ENCODE measurements around the gene SEC14L3.

The SEC14L3 gene

GRCh38 chr22:30436196-30436595, 35.6 kb downstream of the SEC14L3 start:
- Histone ChIP-seq H3K4me3 (ENCODE audit: insufficient read depth, low read length, poor library complexity, severe bottlenecking) (peak overlapping the region; percentile 41), H4K20me1 (ENCODE audit: low read depth, low read length) (no peaks in the 10 kb centered on the region), H3K36me3 (ENCODE audit: low read length) (no peaks in the 10 kb centered on the region), H2AFZ (ENCODE audit: low read depth, low read length, severe bottlenecking) (peak overlapping the region; percentile 83), H3K27me3 (ENCODE audit: low read length) (no peaks in the 10 kb centered on the region), H3K4me2 (ENCODE audit: low read depth, low read length, poor library complexity, severe bottlenecking) (peak overlapping the region; percentile 55), H3K27ac (ENCODE audit: low read depth, low read length) (peak overlapping the region; percentile 37; the same call in 1 of the 2 replicates), H3K9me3 (ENCODE audit: insufficient read depth, low read length) (no peaks in the 10 kb centered on the region), H3K79me2 (ENCODE audit: insufficient read depth, low read length) (no peaks in the 10 kb centered on the region), H3K9ac (ENCODE audit: low read length) (peak overlapping the region; percentile 27; the same call in 1 of the 2 replicates), H3K9me2 (replicated peaks; ENCODE audit: insufficient read depth, low read length) (no peaks in the 10 kb centered on the region), H3F3A (ENCODE audit: insufficient read depth) (peaks cover 11% of the 10 kb centered on the region)
- no peak for TF ChIP-seq CTCF (IDR thresholded peaks at IDR 0.05; ENCODE audit: insufficient read depth, low read length, poor library complexity, severe bottlenecking)
- no peak for TF ChIP-seq EZH2phosphoT487 (conservative IDR thresholded peaks at IDR 0.05; ENCODE audit: low read length)

GRCh38 chr22:30435674-30436126, 36.1 kb downstream of the SEC14L3 start:
- TF ChIP-seq EZH2phosphoT487 (conservative IDR thresholded peaks at IDR 0.05; ENCODE audit: low read length) (no peak), CTCF (IDR thresholded peaks at IDR 0.05; ENCODE audit: insufficient read depth, low read length, poor library complexity, severe bottlenecking) (no peak)
- Histone ChIP-seq H3F3A (ENCODE audit: insufficient read depth) (peaks cover 11% of the 10 kb centered on the region), H4K20me1 (ENCODE audit: low read depth, low read length) (no peaks in the 10 kb centered on the region), H3K79me2 (ENCODE audit: insufficient read depth, low read length) (no peaks in the 10 kb centered on the region), H3K9me3 (ENCODE audit: insufficient read depth, low read length) (no peaks in the 10 kb centered on the region), H3K4me2 (ENCODE audit: low read depth, low read length, poor library complexity, severe bottlenecking) (peak overlapping the region; percentile 55), H3K9ac (ENCODE audit: low read length) (peak overlapping the region; percentile 27; the same call in 1 of the 2 replicates), H3K9me2 (replicated peaks; ENCODE audit: insufficient read depth, low read length) (no peaks in the 10 kb centered on the region), H3K27me3 (ENCODE audit: low read length) (no peaks in the 10 kb centered on the region), H3K27ac (ENCODE audit: low read depth, low read length) (peak overlapping the region; percentile 43), H3K36me3 (ENCODE audit: low read length) (no peaks in the 10 kb centered on the region), H2AFZ (ENCODE audit: low read depth, low read length, severe bottlenecking) (peak overlapping the region; percentile 83), H3K4me3 (ENCODE audit: insufficient read depth, low read length, poor library complexity, severe bottlenecking) (peak overlapping the region; percentile 41)

GRCh38 chr22:30434843-30435242, 37.0 kb downstream of the SEC14L3 start:
- no peaks in the 10 kb centered on the region for H3K79me2 ChIP-seq (ENCODE audit: insufficient read depth, low read length)
- peak overlapping the region; percentile 35 for H3K4me3 ChIP-seq (ENCODE audit: insufficient read depth, low read length, poor library complexity, severe bottlenecking)
- H3K27me3 ChIP-seq (ENCODE audit: low read length): no peaks in the 10 kb centered on the region
- no peaks in the 10 kb centered on the region for H3K9me2 ChIP-seq (replicated peaks; ENCODE audit: insufficient read depth, low read length)
- no peak for TF ChIP-seq CTCF (IDR thresholded peaks at IDR 0.05; ENCODE audit: insufficient read depth, low read length, poor library complexity, severe bottlenecking)
- no peak for TF ChIP-seq EZH2phosphoT487 (conservative IDR thresholded peaks at IDR 0.05; ENCODE audit: low read length)
- no peaks in the 10 kb centered on the region for H3K36me3 ChIP-seq (ENCODE audit: low read length)
- no peaks in the 10 kb centered on the region for H3K9me3 ChIP-seq (ENCODE audit: insufficient read depth, low read length)
- H4K20me1 ChIP-seq (ENCODE audit: low read depth, low read length): no peaks in the 10 kb centered on the region
- H2AFZ ChIP-seq (ENCODE audit: low read depth, low read length, severe bottlenecking): no peak overlapping the region
- H3F3A ChIP-seq (ENCODE audit: insufficient read depth): peaks cover 11% of the 10 kb centered on the region
- H3K9ac ChIP-seq (ENCODE audit: low read length): peak overlapping the region; percentile 21; the same call in 1 of the 2 replicates
- H3K4me2 ChIP-seq (ENCODE audit: low read depth, low read length, poor library complexity, severe bottlenecking): peak overlapping the region; percentile 55
- peak overlapping the region; percentile 43; the same call in 1 of the 2 replicates for H3K27ac ChIP-seq (ENCODE audit: low read depth, low read length)

Data from SU-DHL-6 (cell line).